Activated T-cell treated with anti-CD3 and anti-CD28 coated beads, Interleukin-2, amount 50 U/mL, for 72 hours (primary cell): ENCODE data around the gene APOE. TPM values are rescaled to one million over a fixed set of nuclear protein-coding genes. Genes with fewer than 3 reads are reported as not detected.
"Not testable (repeated sequence)": the region's sequence is repeated elsewhere in the genome, so short reads cannot be mapped to it uniquely, and the experiment has no call there.

ENCODE experiments used
- ATAC-seq, 2 donors: fragments of 150-1000 bp; cut with Tn5 transposase; replicated peaks in 1 of 2; 2 replicates each; pipeline ENCODE4 v1.10.0; 2021; ENCODE audit warnings: moderate library complexity in 2 of 2, mild to moderate bottlenecking in 1 of 2
- DNase-seq, 2 donors: peaks; one replicate each; pipeline ENCODE4 v3.0.0; 2021 to 2022; ENCODE audit warnings: mixed read lengths in 1 of 2
- H3K27ac Mint-ChIP-seq: one replicate; pipeline ENCODE4 v1.8.0; 2022; ENCODE audit warnings: mild to moderate bottlenecking, moderate library complexity, mixed read lengths
- H3K27me3 Mint-ChIP-seq: one replicate; pipeline ENCODE4 v1.8.0; 2022; ENCODE audit warnings: low read depth, mixed read lengths
- H3K36me3 Mint-ChIP-seq, 2 donors: one replicate each; pipeline ENCODE4 v1.8.0; 2022; ENCODE audit warnings: mixed read lengths in 2 of 2, mild to moderate bottlenecking in 1 of 2; ENCODE audit not compliant: insufficient read depth in 2 of 2
- H3K4me1 Mint-ChIP-seq: one replicate; pipeline ENCODE4 v1.8.0; 2022; ENCODE audit warnings: low read depth, mixed read lengths
- H3K4me3 Mint-ChIP-seq, 2 donors: one replicate each; pipeline ENCODE4 v1.8.0; 2022; ENCODE audit warnings: mild to moderate bottlenecking in 2 of 2, mixed read lengths in 2 of 2, moderate library complexity in 2 of 2
- H3K9me3 Mint-ChIP-seq, 2 donors: one replicate each; pipeline ENCODE4 v1.8.0; 2022; ENCODE audit warnings: mixed read lengths in 2 of 2
- total RNA-seq, 2 donors: library from RNA; stranded (reverse); gene quantifications; one replicate each; pipeline ENCODE4 v1.2.3, GENCODE V29; 2022

The APOE gene
- total RNA-seq, 2 donors from 2014 or later: 2.1 TPM

DNA sequence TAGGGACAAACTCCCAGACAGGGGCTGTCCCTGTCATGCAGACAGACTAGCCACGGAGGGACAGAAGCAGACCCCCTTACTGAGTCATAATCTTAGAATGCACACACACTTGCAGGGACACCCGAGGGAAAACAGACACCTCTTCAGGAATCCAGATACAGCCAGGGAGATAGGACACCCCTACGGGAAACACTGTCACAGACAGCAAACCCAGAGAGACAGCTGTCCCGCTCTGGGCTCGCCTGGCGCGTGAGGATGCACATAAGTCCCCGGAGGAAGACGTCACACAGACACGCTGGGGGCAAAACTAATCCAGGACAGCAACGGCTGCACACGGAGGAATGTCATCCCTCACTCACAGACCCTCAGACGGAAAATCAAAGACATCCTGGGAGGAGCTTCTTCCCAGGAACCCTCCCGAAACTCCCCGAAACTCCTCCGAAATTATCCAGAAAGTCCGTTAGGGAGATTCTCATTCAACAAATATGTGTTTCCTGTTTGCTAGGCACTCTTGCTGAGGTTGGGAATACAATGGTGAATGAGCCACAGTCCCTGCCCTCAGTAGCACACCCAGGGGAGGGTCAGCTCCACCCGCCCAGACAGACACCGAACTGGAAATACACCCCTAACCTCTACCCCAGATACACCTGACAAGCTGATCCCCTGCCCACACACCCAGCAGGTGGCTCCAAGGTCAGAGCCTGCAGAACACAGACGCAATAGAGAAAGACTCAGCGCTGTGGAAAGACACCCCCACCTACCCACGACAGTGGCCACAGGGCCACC lies 29.7 kb upstream of the APOE start:
- Mint-ChIP-seq H3K27ac (no peak overlapping the region), H3K9me3 (no peaks in the 10 kb centered on the region), H3K36me3 (no peaks in the 10 kb centered on the region), H3K4me3 (no peak overlapping the region), H3K27me3 (no peaks in the 10 kb centered on the region), H3K4me1 (peaks cover 4% of the 10 kb centered on the region)
- DNase-seq (no peak), ATAC-seq (no peak)

GRCh38 chr19:44876930-44877535 lies 28.6 kb upstream of the APOE start:
- ATAC-seq (no peak), DNase-seq (no peak)
- H3K4me1 Mint-ChIP-seq: peaks cover 4% of the 10 kb centered on the region
- no peaks in the 10 kb centered on the region for H3K9me3 Mint-ChIP-seq
- no peaks in the 10 kb centered on the region for H3K36me3 Mint-ChIP-seq
- no peaks in the 10 kb centered on the region for H3K27me3 Mint-ChIP-seq
- H3K4me3 Mint-ChIP-seq: no peak overlapping the region
- H3K27ac Mint-ChIP-seq: no peak overlapping the region

DNA sequence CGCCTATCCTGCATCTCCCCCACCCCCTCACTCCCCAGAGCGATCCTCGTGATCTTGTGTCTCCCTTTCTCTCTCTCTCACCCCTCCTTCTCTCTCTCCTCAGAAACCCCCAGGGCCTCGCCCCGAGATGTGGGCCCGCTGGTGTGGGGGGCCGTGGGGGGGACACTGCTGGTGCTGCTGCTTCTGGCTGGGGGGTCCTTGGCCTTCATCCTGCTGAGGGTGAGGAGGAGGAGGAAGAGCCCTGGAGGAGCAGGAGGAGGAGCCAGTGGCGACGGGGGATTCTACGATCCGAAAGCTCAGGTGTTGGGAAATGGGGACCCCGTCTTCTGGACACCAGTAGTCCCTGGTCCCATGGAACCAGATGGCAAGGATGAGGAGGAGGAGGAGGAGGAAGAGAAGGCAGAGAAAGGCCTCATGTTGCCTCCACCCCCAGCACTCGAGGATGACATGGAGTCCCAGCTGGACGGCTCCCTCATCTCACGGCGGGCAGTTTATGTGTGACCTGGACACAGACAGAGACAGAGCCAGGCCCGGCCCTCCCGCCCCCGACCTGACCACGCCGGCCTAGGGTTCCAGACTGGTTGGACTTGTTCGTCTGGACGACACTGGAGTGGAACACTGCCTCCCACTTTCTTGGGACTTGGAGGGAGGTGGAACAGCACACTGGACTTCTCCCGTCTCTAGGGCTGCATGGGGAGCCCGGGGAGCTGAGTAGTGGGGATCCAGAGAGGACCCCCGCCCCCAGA lies 27.3 kb upstream of the APOE start:
- H3K27ac Mint-ChIP-seq: no peak overlapping the region
- H3K27me3 Mint-ChIP-seq: no peaks in the 10 kb centered on the region
- H3K36me3 Mint-ChIP-seq: no peaks in the 10 kb centered on the region
- DNase-seq (no peak), ATAC-seq (no peak)
- peaks cover 4% of the 10 kb centered on the region for H3K4me1 Mint-ChIP-seq
- no peaks in the 10 kb centered on the region for H3K9me3 Mint-ChIP-seq
- H3K4me3 Mint-ChIP-seq: no peak overlapping the region

- H3K36me3 Mint-ChIP-seq: no peaks in the 10 kb centered on the region
- H3K9me3 Mint-ChIP-seq: no peaks in the 10 kb centered on the region
- DNase-seq (no peak), ATAC-seq (no peak)
- H3K27ac Mint-ChIP-seq: no peak overlapping the region
- peaks cover 4% of the 10 kb centered on the region for H3K4me1 Mint-ChIP-seq
- no peak overlapping the region for H3K4me3 Mint-ChIP-seq
- no peaks in the 10 kb centered on the region for H3K27me3 Mint-ChIP-seq
These were observed 26.1 kb upstream of the APOE start for GRCh38 chr19:44879309-44880065.

DNA sequence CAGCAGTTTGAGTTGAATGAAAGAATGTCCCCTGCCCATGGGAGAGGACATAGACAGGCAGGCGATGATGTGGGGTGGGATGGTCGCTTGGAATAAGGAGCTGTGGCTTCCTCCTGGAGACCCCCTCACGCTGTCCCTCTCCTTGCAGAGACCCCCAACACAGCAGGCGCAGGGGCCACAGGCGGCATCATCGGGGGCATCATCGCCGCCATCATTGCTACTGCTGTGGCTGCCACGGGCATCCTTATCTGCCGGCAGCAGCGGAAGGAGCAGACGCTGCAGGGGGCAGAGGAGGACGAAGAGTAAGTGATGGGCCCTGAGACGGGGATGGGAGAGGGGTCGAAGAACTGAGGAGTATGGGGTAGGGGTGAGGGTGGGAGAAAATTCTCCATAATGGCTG lies 23.5 kb upstream of the APOE start:
- Mint-ChIP-seq H3K4me3 (no peak overlapping the region), H3K27ac (no peak overlapping the region), H3K4me1 (no peaks in the 10 kb centered on the region), H3K36me3 (no peaks in the 10 kb centered on the region), H3K27me3 (no peaks in the 10 kb centered on the region), H3K9me3 (no peaks in the 10 kb centered on the region)
- ATAC-seq (no peak), DNase-seq (no peak)

DNA sequence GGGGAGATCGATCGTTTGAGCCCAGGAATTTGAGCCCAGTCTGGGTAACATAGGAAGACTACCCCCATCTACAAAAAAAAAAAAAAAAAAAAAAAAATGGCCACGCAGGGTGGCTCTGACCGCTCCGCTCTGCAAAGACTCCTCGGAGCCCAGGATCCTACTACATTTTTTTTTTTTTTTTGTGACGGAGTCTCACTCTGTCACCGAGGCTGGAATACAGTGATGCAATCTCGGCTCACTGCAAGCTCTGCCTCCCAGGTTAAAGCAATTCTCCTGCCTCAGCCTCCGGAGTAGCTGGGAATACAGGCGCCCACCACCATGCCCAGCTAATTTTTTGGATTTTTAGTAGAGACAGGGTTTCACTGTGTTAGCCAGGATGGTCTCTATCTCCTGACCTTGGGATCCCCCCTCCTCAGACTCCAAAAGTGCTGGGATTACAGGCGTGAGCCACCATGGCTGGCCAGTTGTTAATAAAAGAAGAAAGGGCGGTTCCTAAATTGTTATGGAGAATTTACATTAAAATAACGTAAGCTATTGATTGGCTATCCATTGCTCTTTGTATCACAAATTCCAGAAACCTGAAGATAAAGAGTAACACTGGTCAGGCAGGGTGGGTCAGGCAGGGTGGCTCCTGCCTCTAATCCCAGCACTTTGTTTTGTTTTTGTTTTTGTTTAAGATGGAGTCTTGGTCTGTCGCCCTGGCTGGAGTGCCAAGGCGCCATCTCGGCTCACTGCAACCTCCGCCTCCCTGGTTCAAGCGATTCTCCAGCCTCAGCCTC lies 22.8 kb upstream of the APOE start:
- ATAC-seq, H3K4me3 Mint-ChIP-seq, H3K36me3 Mint-ChIP-seq, H3K4me1 Mint-ChIP-seq, H3K27me3 Mint-ChIP-seq, H3K9me3 Mint-ChIP-seq, H3K27ac Mint-ChIP-seq, DNase-seq: not testable (repeated sequence)

GRCh38 chr19:44883922-44884321 lies 21.7 kb upstream of the APOE start:
- DNase-seq: no peak
- Mint-ChIP-seq H3K4me1 (peaks cover under 1% of the 10 kb centered on the region), H3K27ac (no peak overlapping the region), H3K9me3 (no peaks in the 10 kb centered on the region), H3K27me3 (no peaks in the 10 kb centered on the region), H3K4me3 (no peak overlapping the region), H3K36me3 (no peaks in the 10 kb centered on the region)
- ATAC-seq: no peak

DNA sequence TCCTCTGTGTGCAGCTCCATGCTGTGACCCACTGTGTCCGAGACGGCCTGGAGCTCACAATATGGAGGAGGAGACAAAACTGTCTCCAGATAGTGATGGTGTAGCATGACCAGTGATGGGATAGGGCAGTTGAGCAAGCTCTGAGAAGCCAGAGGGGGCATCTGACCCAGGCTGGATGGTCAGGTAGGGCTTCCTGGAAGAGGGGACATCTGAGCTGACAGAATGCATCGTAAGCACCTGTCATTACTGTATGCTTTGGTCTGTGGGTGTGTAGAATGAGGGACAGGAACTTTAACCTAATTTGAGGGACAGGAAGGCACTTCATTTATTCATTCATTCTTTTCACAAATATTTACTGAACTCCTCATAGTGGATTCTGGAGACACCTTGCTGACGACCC lies 21.0 kb upstream of the APOE start:
- ATAC-seq (no peak), DNase-seq (no peak)
- Mint-ChIP-seq H3K4me3 (no peak overlapping the region), H3K27ac (no peak overlapping the region), H3K9me3 (peaks cover 2% of the 10 kb centered on the region in 2 donors), H3K4me1 (peaks cover 6% of the 10 kb centered on the region), H3K27me3 (no peaks in the 10 kb centered on the region), H3K36me3 (no peaks in the 10 kb centered on the region)

DNA sequence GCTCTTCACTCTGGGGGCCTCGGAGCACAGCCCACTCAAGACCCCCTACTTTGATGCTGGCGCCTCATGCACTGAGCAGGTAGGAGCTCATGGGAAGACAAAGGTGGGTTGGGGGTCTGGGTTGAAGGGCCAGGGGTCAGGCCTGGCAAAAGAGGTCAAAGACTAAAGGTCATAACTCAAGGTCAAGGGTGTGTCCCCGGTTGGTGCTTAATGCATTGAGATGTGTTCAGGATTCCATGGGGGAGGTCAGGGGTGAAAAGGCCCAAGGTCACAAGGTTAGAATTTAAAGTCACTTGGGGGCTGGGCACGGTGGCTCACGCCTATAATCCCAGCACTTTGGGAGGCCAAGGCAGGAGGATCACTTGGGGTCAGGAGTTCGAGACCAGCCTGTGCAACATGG lies 19.5 kb upstream of the APOE start:
- no peak overlapping the region for H3K4me3 Mint-ChIP-seq
- H3K27ac Mint-ChIP-seq: no peak overlapping the region
- ATAC-seq (no peak), DNase-seq (no peak)
- H3K36me3 Mint-ChIP-seq: no peaks in the 10 kb centered on the region
- peaks cover 2% of the 10 kb centered on the region in 2 donors for H3K9me3 Mint-ChIP-seq
- H3K27me3 Mint-ChIP-seq: no peaks in the 10 kb centered on the region
- H3K4me1 Mint-ChIP-seq: peaks cover 14% of the 10 kb centered on the region

GRCh38 chr19:44887648-44888047 lies 17.9 kb upstream of the APOE start:
- Mint-ChIP-seq H3K36me3 (peaks cover 0 to 6% of the 10 kb centered on the region in 2 donors), H3K27me3 (no peaks in the 10 kb centered on the region), H3K27ac (no peak overlapping the region), H3K4me3 (no peak overlapping the region), H3K4me1 (peaks cover 25% of the 10 kb centered on the region), H3K9me3 (peaks cover 2% of the 10 kb centered on the region in 2 donors)
- ATAC-seq (no peak), DNase-seq (no peak)

GRCh38 chr19:44888335-44888734 lies 17.3 kb upstream of the APOE start:
- not testable (repeated sequence) for DNase-seq, H3K27me3 Mint-ChIP-seq, H3K36me3 Mint-ChIP-seq, H3K4me3 Mint-ChIP-seq, ATAC-seq, H3K9me3 Mint-ChIP-seq, H3K27ac Mint-ChIP-seq
- H3K4me1 Mint-ChIP-seq: peaks cover 32% of the 10 kb centered on the region

DNA sequence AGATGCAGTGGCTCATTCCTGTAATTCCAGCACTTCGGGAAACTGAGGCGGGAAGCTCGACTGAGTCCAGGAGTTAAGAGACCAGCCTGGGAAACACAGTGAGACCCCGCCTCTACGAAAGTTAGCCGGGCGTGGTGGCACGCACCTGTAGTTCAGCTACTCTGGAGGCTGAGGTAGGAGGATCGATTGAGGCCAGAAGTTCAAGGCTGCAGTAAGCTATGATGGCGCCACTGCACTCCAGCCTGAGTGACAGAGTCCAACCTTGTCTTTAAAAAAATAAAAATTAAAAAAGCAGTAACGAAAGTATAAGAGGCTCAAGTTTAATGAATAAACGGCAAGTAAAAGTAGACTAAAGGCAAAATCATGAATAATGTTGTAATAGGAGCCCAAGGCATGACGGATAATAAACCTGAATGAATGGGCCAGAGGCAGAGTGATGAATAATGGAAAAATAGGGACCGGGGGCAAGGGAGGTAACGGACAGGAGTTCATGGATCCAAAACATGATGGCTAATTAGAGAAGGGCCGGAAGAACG lies 15.7 kb upstream of the APOE start:
- H3K9me3 Mint-ChIP-seq: peaks cover 2% of the 10 kb centered on the region in 2 donors

More for the DNA sequence above, 15.7 kb upstream of the APOE start:
- peak overlapping the region; percentile 35 for H3K27ac Mint-ChIP-seq
- DNase-seq: no peak
- H3K4me3 Mint-ChIP-seq: peak overlapping the region; percentile 79 to 80
- H3K27me3 Mint-ChIP-seq: no peaks in the 10 kb centered on the region
- H3K4me1 Mint-ChIP-seq: peaks cover 33% of the 10 kb centered on the region
- peaks cover 0 to 10% of the 10 kb centered on the region in 2 donors for H3K36me3 Mint-ChIP-seq
- no peak for ATAC-seq
